ENCODE data around the gene MGAT4A.
"Not testable (repeated sequence)": the region's sequence is repeated elsewhere in the genome, so short reads cannot be mapped to it uniquely, and the experiment has no call there.

MGAT4A gene

GRCh38 chr2:98702858-98703620, 27.9 kb downstream of the MGAT4A start:
- no peak for DNase-seq (ENCODE audit: low read depth in 2 of 2)

GRCh38 chr2:98702127-98702802, 28.7 kb downstream of the MGAT4A start:
- DNase-seq (ENCODE audit: low read depth in 2 of 2) = no peak

- DNase-seq (ENCODE audit: low read depth in 2 of 2) = no peak
These were observed 29.7 kb downstream of the MGAT4A start for GRCh38 chr2:98701230-98701629.

GRCh38 chr2:98698896-98699295, 32.0 kb downstream of the MGAT4A start:
- no peak for DNase-seq (ENCODE audit: low read depth in 2 of 2)

- DNase-seq (ENCODE audit: low read depth in 2 of 2) = no peak
These were observed 33.1 kb downstream of the MGAT4A start for GRCh38 chr2:98697651-98698337.

GRCh38 chr2:98696200-98696599, 34.7 kb downstream of the MGAT4A start:
- DNase-seq (ENCODE audit: low read depth in 2 of 2) = no peak

- no peak for DNase-seq (ENCODE audit: low read depth in 2 of 2)
These were observed 35.7 kb downstream of the MGAT4A start for GRCh38 chr2:98695255-98695654.

GRCh38 chr2:98693477-98693876, 37.5 kb downstream of the MGAT4A start:
- no peak for DNase-seq (ENCODE audit: low read depth in 2 of 2)

- peak in 1 of 2 donors; percentile 24 for DNase-seq (ENCODE audit: low read depth in 2 of 2)
These were observed 38.6 kb downstream of the MGAT4A start for GRCh38 chr2:98692090-98693054.

- DNase-seq (ENCODE audit: low read depth in 2 of 2) = no peak
These were observed 39.6 kb downstream of the MGAT4A start for GRCh38 chr2:98691303-98691702.

GRCh38 chr2:98685930-98686887, 44.7 kb downstream of the MGAT4A start:
- no peak for DNase-seq (ENCODE audit: low read depth in 2 of 2)

- no peak for DNase-seq (ENCODE audit: low read depth in 2 of 2)
These were observed 47.2 kb downstream of the MGAT4A start for GRCh38 chr2:98683728-98684127.

GRCh38 chr2:98676742-98677141, 54.2 kb downstream of the MGAT4A start:
- no peak for DNase-seq (ENCODE audit: low read depth in 2 of 2)

GRCh38 chr2:98674233-98674964, 56.5 kb downstream of the MGAT4A start:
- DNase-seq (ENCODE audit: low read depth in 2 of 2) = no peak

- DNase-seq (ENCODE audit: low read depth in 2 of 2) = no peak
These were observed 61.3 kb downstream of the MGAT4A start for GRCh38 chr2:98669675-98670074.

- DNase-seq (ENCODE audit: low read depth in 2 of 2) = no peak
These were observed 65.3 kb downstream of the MGAT4A start for GRCh38 chr2:98665677-98666076.

GRCh38 chr2:98664323-98664722, 66.6 kb downstream of the MGAT4A start:
- no peak for DNase-seq (ENCODE audit: low read depth in 2 of 2)

- DNase-seq (ENCODE audit: low read depth in 2 of 2) = no peak
These were observed 67.3 kb downstream of the MGAT4A start for GRCh38 chr2:98663511-98664090.

GRCh38 chr2:98659491-98659840, 71.5 kb downstream of the MGAT4A start:
- DNase-seq (ENCODE audit: low read depth in 2 of 2) = not testable (repeated sequence)
